NCI-H1048 (cell line): Measurements from ENCODE around the gene C5orf52.
"Not testable (repeated sequence)": the region's sequence is repeated elsewhere in the genome, so short reads cannot be mapped to it uniquely, and the experiment has no call there.

ENCODE experiments used
- DNase-seq: peaks from one replicate; lab custom pipeline; 2025; lab: John Stamatoyannopoulos, UW

Gene C5orf52

GRCh38 chr5:157679801-157680200 is 8.5 kb downstream of the C5orf52 start:
- DNase-seq = no peak

- no peak for DNase-seq
These were observed 8.9 kb downstream of the C5orf52 start for GRCh38 chr5:157680239-157680638.

- DNase-seq = no peak
These were observed 9.7 kb downstream of the C5orf52 start for GRCh38 chr5:157681048-157681447.

GRCh38 chr5:157682257-157682656 is 10.9 kb downstream of the C5orf52 start:
- DNase-seq = no peak

GRCh38 chr5:157686276-157687197 is 15.2 kb downstream of the C5orf52 start:
- not testable (repeated sequence) for DNase-seq

GRCh38 chr5:157687198-157687554 is 15.8 kb downstream of the C5orf52 start:
- no peak for DNase-seq

GRCh38 chr5:157689942-157690689 is 18.8 kb downstream of the C5orf52 start:
- DNase-seq = no peak

GRCh38 chr5:157690690-157691433 is 19.5 kb downstream of the C5orf52 start:
- DNase-seq = no peak

GRCh38 chr5:157693816-157694215 is 22.5 kb downstream of the C5orf52 start:
- not testable (repeated sequence) for DNase-seq

GRCh38 chr5:157696154-157696553 is 24.8 kb downstream of the C5orf52 start:
- DNase-seq = not testable (repeated sequence)

- DNase-seq = not testable (repeated sequence)
These were observed 27.3 kb downstream of the C5orf52 start for GRCh38 chr5:157698674-157699073.

GRCh38 chr5:157703736-157704135 is 32.4 kb downstream of the C5orf52 start:
- no peak for DNase-seq

GRCh38 chr5:157708866-157709265 is 37.5 kb downstream of the C5orf52 start:
- no peak for DNase-seq

GRCh38 chr5:157709346-157709745 is 38.0 kb downstream of the C5orf52 start:
- no peak for DNase-seq

GRCh38 chr5:157710431-157710830 is 39.1 kb downstream of the C5orf52 start:
- DNase-seq = no peak

- no peak for DNase-seq
These were observed 39.5 kb downstream of the C5orf52 start for GRCh38 chr5:157710882-157711281.

- DNase-seq = no peak
These were observed 42.7 kb downstream of the C5orf52 start for GRCh38 chr5:157713830-157714595.

- DNase-seq = no peak
These were observed 43.2 kb downstream of the C5orf52 start for GRCh38 chr5:157714596-157714864.

- DNase-seq = no peak
These were observed 47.2 kb downstream of the C5orf52 start for GRCh38 chr5:157718519-157718918.

- no peak for DNase-seq
These were observed 47.9 kb downstream of the C5orf52 start for GRCh38 chr5:157719245-157719644.

- no peak for DNase-seq
These were observed 49.8 kb downstream of the C5orf52 start for GRCh38 chr5:157721159-157721558.

GRCh38 chr5:157722895-157723294 is 51.6 kb downstream of the C5orf52 start:
- not testable (repeated sequence) for DNase-seq
